ENCODE results near the gene ZCRB1.

DNA sequence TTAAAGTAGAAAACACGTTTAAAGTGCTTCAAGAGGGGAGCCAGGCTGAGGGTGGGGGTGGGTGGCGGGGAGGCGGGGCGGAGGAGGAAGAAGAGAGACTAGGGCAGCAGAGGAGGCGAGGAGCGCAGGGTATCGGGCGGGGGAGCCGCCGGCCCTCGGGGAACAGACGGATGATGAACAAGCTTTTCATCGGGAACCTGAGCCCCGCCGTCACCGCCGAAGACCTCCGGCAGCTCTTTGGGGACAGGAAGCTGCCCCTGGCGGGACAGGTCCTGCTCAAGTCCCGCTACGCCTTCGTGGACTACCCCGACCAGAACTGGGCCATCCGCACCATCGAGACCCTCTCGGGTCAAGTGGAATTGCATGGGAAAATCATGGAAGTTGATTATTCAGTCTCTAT lies 39.2 kb downstream of the ZCRB1 start:
- TF ChIP-seq EZH2phosphoT487 (IDR thresholded peaks at IDR 0.05; ENCODE audit: low read length): no peak
- TF ChIP-seq, protein P1, sequence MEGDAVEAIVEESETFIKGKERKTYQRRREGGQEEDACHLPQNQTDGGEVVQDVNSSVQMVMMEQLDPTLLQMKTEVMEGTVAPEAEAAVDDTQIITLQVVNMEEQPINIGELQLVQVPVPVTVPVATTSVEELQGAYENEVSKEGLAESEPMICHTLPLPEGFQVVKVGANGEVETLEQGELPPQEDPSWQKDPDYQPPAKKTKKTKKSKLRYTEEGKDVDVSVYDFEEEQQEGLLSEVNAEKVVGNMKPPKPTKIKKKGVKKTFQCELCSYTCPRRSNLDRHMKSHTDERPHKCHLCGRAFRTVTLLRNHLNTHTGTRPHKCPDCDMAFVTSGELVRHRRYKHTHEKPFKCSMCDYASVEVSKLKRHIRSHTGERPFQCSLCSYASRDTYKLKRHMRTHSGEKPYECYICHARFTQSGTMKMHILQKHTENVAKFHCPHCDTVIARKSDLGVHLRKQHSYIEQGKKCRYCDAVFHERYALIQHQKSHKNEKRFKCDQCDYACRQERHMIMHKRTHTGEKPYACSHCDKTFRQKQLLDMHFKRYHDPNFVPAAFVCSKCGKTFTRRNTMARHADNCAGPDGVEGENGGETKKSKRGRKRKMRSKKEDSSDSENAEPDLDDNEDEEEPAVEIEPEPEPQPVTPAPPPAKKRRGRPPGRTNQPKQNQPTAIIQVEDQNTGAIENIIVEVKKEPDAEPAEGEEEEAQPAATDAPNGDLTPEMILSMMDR (IDR thresholded peaks at IDR 0.05; ENCODE audit: low read length): no peak
